Measurements from ENCODE around the gene TLL1.

The TLL1 gene

DNA sequence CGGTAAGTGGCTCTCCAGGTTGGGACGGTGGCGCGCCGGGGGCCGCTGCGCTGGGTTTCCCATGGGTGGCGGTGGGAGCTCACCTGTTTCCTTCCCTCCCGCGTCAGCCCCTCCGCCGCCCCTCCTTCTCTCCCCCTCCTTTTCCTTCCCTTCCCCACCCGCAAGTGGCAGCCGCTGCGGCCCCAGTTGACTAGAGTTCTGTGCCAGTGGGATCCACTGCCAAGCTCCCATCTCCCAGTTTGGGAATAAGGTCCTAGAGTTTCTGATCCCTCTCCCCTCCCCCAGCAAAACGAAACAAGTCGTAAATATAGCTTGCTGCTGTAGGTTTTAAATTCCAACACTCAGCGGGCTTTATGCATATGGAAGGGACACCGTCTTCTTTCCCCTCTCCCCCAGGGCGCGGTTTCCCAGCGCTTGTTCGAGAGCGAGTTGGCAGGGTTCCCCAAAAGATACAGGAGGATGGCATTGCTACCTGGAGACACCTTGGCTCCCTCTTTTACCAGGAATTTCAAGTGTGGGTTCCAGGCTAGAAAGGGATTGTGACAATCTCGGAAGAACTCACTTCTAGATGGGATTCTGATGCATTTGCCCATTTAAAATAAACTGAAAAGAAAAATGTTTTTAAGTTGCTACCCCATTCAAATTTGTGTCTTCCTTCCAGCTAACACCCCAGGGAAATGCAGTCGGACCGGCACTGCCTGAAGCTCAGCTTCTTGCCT, 1.2 kb downstream of the TLL1 start:
- Histone ChIP-seq H3K4me3 (ENCODE audit: low read length) (no peak overlapping the region), H3K27me3 (ENCODE audit: control insufficient read depth, low read length) (no peaks in the 10 kb centered on the region; the same call in 1 of the 2 replicates), H3K4me2 (ENCODE audit: low read length) (no peak overlapping the region), H3K9me2 (replicated peaks; ENCODE audit: control insufficient read depth, low read length) (no peaks in the 10 kb centered on the region), H3K4me1 (ENCODE audit: control insufficient read depth, low read length) (no peaks in the 10 kb centered on the region), H3K9me3 (ENCODE audit: control insufficient read depth, insufficient read depth, low read length) (no peaks in the 10 kb centered on the region; the same call in 1 of the 2 replicates), H3F3A (ENCODE audit: control insufficient read depth, insufficient read depth) (no peaks in the 10 kb centered on the region), H3K27ac (ENCODE audit: low read depth, low read length) (no peak overlapping the region), H4K20me1 (ENCODE audit: control insufficient read depth, insufficient read depth, low read depth, low read length) (no peaks in the 10 kb centered on the region), H3K36me3 (ENCODE audit: control insufficient read depth, low read length) (no peaks in the 10 kb centered on the region), H3K79me2 (ENCODE audit: control insufficient read depth, low read length) (no peaks in the 10 kb centered on the region)
- TF ChIP-seq EZH2phosphoT487 (IDR thresholded peaks at IDR 0.05; ENCODE audit: borderline replicate concordance, low read length) (no peak), CTCF (IDR thresholded peaks at IDR 0.05; ENCODE audit: low read depth, low read length, poor library complexity, severe bottlenecking) (no peak)

DNA sequence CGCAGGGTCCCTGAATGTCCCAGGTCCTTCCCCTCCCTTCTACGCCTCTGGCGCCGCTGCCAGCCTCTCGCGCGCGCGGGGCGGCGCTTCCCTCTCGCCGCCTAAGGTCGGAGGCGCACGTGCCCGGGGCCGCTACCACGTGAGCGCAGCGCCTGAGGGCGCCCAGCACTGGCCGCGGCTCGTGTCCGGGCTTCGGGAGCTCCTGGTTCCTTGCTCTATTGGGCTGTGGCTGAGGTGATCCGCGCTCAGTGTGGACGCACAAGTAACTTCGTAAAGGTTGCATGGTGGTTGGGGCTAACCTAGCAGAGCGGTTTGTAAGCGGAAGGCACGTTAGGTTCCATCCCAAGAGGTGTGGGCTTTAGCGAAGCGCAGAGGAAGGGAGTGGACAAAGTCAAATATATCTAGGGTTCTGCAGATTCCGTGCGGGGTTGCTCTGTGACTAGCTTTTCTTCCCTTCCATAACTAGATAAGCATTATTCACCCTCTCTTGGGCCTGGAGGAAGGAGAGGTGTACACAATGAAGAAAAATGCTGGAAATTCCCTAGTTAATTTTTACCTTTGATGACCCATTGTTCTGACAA, 1.8 kb downstream of the TLL1 start:
- no peak overlapping the region for H3K4me2 ChIP-seq (ENCODE audit: low read length)
- no peaks in the 10 kb centered on the region for H3K9me2 ChIP-seq (replicated peaks; ENCODE audit: control insufficient read depth, low read length)
- H3K4me3 ChIP-seq (ENCODE audit: low read length): no peak overlapping the region
- no peak overlapping the region for H3K27ac ChIP-seq (ENCODE audit: low read depth, low read length)
- no peaks in the 10 kb centered on the region; the same call in 1 of the 2 replicates for H3K9me3 ChIP-seq (ENCODE audit: control insufficient read depth, insufficient read depth, low read length)
- TF ChIP-seq EZH2phosphoT487 (IDR thresholded peaks at IDR 0.05; ENCODE audit: borderline replicate concordance, low read length) (no peak), CTCF (IDR thresholded peaks at IDR 0.05; ENCODE audit: low read depth, low read length, poor library complexity, severe bottlenecking) (no peak)
- no peaks in the 10 kb centered on the region; the same call in 1 of the 2 replicates for H3K27me3 ChIP-seq (ENCODE audit: control insufficient read depth, low read length)
- H3F3A ChIP-seq (ENCODE audit: control insufficient read depth, insufficient read depth): no peaks in the 10 kb centered on the region
- H3K4me1 ChIP-seq (ENCODE audit: control insufficient read depth, low read length): no peaks in the 10 kb centered on the region
- no peaks in the 10 kb centered on the region for H3K36me3 ChIP-seq (ENCODE audit: control insufficient read depth, low read length)
- no peaks in the 10 kb centered on the region for H3K79me2 ChIP-seq (ENCODE audit: control insufficient read depth, low read length)
- H4K20me1 ChIP-seq (ENCODE audit: control insufficient read depth, insufficient read depth, low read depth, low read length): no peaks in the 10 kb centered on the region

DNA sequence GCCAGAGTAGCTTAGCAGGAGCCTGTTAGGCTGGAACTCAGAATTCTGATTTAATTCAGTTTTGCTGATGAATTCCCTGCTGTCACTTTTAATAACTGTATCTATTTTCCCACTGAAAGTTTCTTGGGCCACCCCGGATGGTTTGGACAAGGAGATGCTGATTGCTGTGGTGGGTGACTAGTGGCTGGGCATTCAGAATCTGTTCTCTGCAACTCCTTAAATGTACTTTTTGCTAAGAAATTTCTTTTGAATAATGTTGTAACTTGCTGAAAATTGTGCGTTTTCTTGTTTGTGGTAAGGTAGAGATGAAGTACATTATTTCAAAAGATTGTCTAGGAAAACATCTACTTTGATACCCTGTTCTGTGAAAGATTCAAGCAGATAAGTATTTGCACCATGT, 2.4 kb downstream of the TLL1 start:
- H3K9me3 ChIP-seq (ENCODE audit: control insufficient read depth, insufficient read depth, low read length): no peaks in the 10 kb centered on the region; the same call in 1 of the 2 replicates
- H3K4me2 ChIP-seq (ENCODE audit: low read length): no peak overlapping the region
- no peak overlapping the region for H3K4me3 ChIP-seq (ENCODE audit: low read length)
- no peaks in the 10 kb centered on the region for H3K9me2 ChIP-seq (replicated peaks; ENCODE audit: control insufficient read depth, low read length)
- no peaks in the 10 kb centered on the region for H3K4me1 ChIP-seq (ENCODE audit: control insufficient read depth, low read length)
- no peaks in the 10 kb centered on the region for H4K20me1 ChIP-seq (ENCODE audit: control insufficient read depth, insufficient read depth, low read depth, low read length)
- no peak for TF ChIP-seq CTCF (IDR thresholded peaks at IDR 0.05; ENCODE audit: low read depth, low read length, poor library complexity, severe bottlenecking)
- TF ChIP-seq EZH2phosphoT487 (IDR thresholded peaks at IDR 0.05; ENCODE audit: borderline replicate concordance, low read length): no peak
- no peaks in the 10 kb centered on the region; the same call in 1 of the 2 replicates for H3K27me3 ChIP-seq (ENCODE audit: control insufficient read depth, low read length)
- H3F3A ChIP-seq (ENCODE audit: control insufficient read depth, insufficient read depth): no peaks in the 10 kb centered on the region
- no peaks in the 10 kb centered on the region for H3K79me2 ChIP-seq (ENCODE audit: control insufficient read depth, low read length)
- no peak overlapping the region for H3K27ac ChIP-seq (ENCODE audit: low read depth, low read length)
- H3K36me3 ChIP-seq (ENCODE audit: control insufficient read depth, low read length): no peaks in the 10 kb centered on the region
